ENCODE data around the gene FBN2.
"Not testable (repeated sequence)": the region's sequence is repeated elsewhere in the genome, so short reads cannot be mapped to it uniquely, and the experiment has no call there.

FBN2 gene

GRCh38 chr5:128350705-128351104, 187.3 kb downstream of the FBN2 start:
- DNase-seq = no peak

- DNase-seq = no peak
Observed at GRCh38 chr5:128349044-128349858, 188.8 kb downstream of the FBN2 start.

GRCh38 chr5:128346038-128346437, 192.0 kb downstream of the FBN2 start:
- no peak for DNase-seq

- no peak for DNase-seq
Observed at GRCh38 chr5:128345247-128345646, 192.8 kb downstream of the FBN2 start.

GRCh38 chr5:128343168-128343567, 194.9 kb downstream of the FBN2 start:
- DNase-seq = no peak

GRCh38 chr5:128341056-128341455, 197.0 kb downstream of the FBN2 start:
- DNase-seq = no peak

- no peak for DNase-seq
Observed at GRCh38 chr5:128340648-128341047, 197.4 kb downstream of the FBN2 start.

GRCh38 chr5:128339585-128339984, 198.5 kb downstream of the FBN2 start:
- DNase-seq = no peak

- no peak for DNase-seq
Observed at GRCh38 chr5:128338649-128339048, 199.4 kb downstream of the FBN2 start.

- DNase-seq = no peak
Observed at GRCh38 chr5:128335339-128335738, 202.7 kb downstream of the FBN2 start.

GRCh38 chr5:128334010-128334716, 203.9 kb downstream of the FBN2 start:
- no peak for DNase-seq

- DNase-seq = no peak
Observed at GRCh38 chr5:128331261-128331660, 206.8 kb downstream of the FBN2 start.

GRCh38 chr5:128329386-128329939, 208.6 kb downstream of the FBN2 start:
- no peak for DNase-seq

- no peak for DNase-seq
Observed at GRCh38 chr5:128328446-128328845, 209.6 kb downstream of the FBN2 start.

GRCh38 chr5:128328007-128328406, 210.0 kb downstream of the FBN2 start:
- no peak for DNase-seq

- DNase-seq = not testable (repeated sequence)
Observed at GRCh38 chr5:128321418-128321817, 216.6 kb downstream of the FBN2 start.

GRCh38 chr5:128318691-128319090, 219.4 kb downstream of the FBN2 start:
- DNase-seq = no peak

GRCh38 chr5:128317481-128317880, 220.6 kb downstream of the FBN2 start:
- no peak for DNase-seq

- no peak for DNase-seq
Observed at GRCh38 chr5:128315671-128316070, 222.4 kb downstream of the FBN2 start.

- no peak for DNase-seq
Observed at GRCh38 chr5:128305341-128305740, 232.7 kb downstream of the FBN2 start.

- DNase-seq = no peak
Observed at GRCh38 chr5:128304791-128305190, 233.3 kb downstream of the FBN2 start.

- peak; percentile 39 to 44 for DNase-seq
Observed at GRCh38 chr5:128304088-128304487, 234.0 kb downstream of the FBN2 start.

- DNase-seq = no peak
Observed at GRCh38 chr5:128303593-128303992, 234.5 kb downstream of the FBN2 start.

GRCh38 chr5:128300181-128300580, 237.9 kb downstream of the FBN2 start:
- DNase-seq = no peak
